Fibroblast of mammary gland (primary cell): Measurements from ENCODE around the gene ZNRF3.

Experiments
- DNase-seq: peaks from one replicate; pipeline ENCODE4 v3.0.0-alpha.2; 2010; ENCODE audit warnings: low read depth
- H3K4me3 ChIP-seq: 2 replicates; pipeline ENCODE4 v1.5.1; 2011; ENCODE audit warnings: low read depth, mild to moderate bottlenecking, low read length, moderate library complexity; ENCODE audit not compliant: control insufficient read depth
- CTCF ChIP-seq: conservative IDR thresholded peaks from 2 replicates; pipeline ENCODE4 v1.5.1; 2011; ENCODE audit warnings: low read depth, low read length, inconsistent platforms; ENCODE audit not compliant: control insufficient read depth, insufficient read depth

Gene ZNRF3

GRCh38 chr22:29048822-29049654 lies 165.7 kb downstream of the ZNRF3 start:
- no peak overlapping the region for H3K4me3 ChIP-seq
- no peak for DNase-seq
- no peak for TF ChIP-seq CTCF

GRCh38 chr22:29049655-29050263 lies 166.4 kb downstream of the ZNRF3 start:
- no peak overlapping the region for H3K4me3 ChIP-seq
- no peak for TF ChIP-seq CTCF
- no peak for DNase-seq

GRCh38 chr22:29050457-29050856 lies 167.1 kb downstream of the ZNRF3 start:
- TF ChIP-seq CTCF, result no peak
- DNase-seq, result no peak

GRCh38 chr22:29053048-29053702 lies 169.8 kb downstream of the ZNRF3 start:
- no peak for TF ChIP-seq CTCF
- no peak overlapping the region for H3K4me3 ChIP-seq
- no peak for DNase-seq

More at GRCh38 chr22:29050457-29050856, 167.1 kb downstream of the ZNRF3 start:
- H3K4me3 ChIP-seq, result no peak overlapping the region

- no peak for TF ChIP-seq CTCF
- DNase-seq, result no peak
- H3K4me3 ChIP-seq, result no peak overlapping the region
Observed at GRCh38 chr22:29054251-29054767, 170.9 kb downstream of the ZNRF3 start.

- TF ChIP-seq CTCF, result no peak
- H3K4me3 ChIP-seq, result no peak overlapping the region
- no peak for DNase-seq
Observed at GRCh38 chr22:29055192-29055830, 171.9 kb downstream of the ZNRF3 start.
